SK-N-SH (cell line): ENCODE data around the gene MACROD2. TPM values are rescaled to one million over a fixed set of nuclear protein-coding genes. Genes with fewer than 3 reads are reported as not detected.

Experiments used
- CTCF ChIA-PET: fragments of 300-600, 350-600 bp; formaldehyde crosslinking; extraction: SDS; loops from one replicate; lab custom pipeline; 2021; lab: Yijun Ruan, JAX
- POLR2A ChIA-PET: fragments of 350-600 bp; sonication (Branson Sonifier 250); formaldehyde crosslinking; extraction: SDS; loops from one replicate; lab custom pipeline; 2020; ENCODE audit warnings: antibody characterized with exemption, inconsistent platforms; lab: Yijun Ruan, JAX
- DNase-seq: peaks from one replicate; pipeline ENCODE4 v3.0.0; 2012
- H2AFZ ChIP-seq: fragments of 200-600 bp; sonication (generic); 2 replicates; pipeline ENCODE4 v1.8.1; 2016; ENCODE audit warnings: antibody characterized with exemption, mild to moderate bottlenecking, low read depth
- H3F3A ChIP-seq: fragments of 200-600 bp; sonication (generic); replicated peaks from 2 replicates; pipeline ENCODE3; 2016; ENCODE audit warnings: antibody characterized with exemption, mild to moderate bottlenecking; ENCODE audit not compliant: insufficient read depth
- H3K27ac ChIP-seq, 2 experiments: fragments of 200-500 bp in 1 of 2; fragments of 200-600 bp in 1 of 2; sonication (Bioruptor generic) in 1 of 2; sonication (generic), shearing (Covaris generic) in 1 of 2; 2 replicates each; pipeline versions ENCODE4 v1.5.1 to v1.6.1; 2014 to 2016; ENCODE audit warnings: low read depth in 2 of 2, inconsistent platforms in 1 of 2, low read length in 1 of 2, mild to moderate bottlenecking in 1 of 2, mixed read lengths in 1 of 2
- H3K27me3 ChIP-seq: fragments of 200-600 bp; sonication (generic), shearing (Covaris generic); 2 replicates; pipeline ENCODE4 v1.6.1; 2016; ENCODE audit warnings: mixed run types; ENCODE audit not compliant: insufficient read depth
- H3K36me3 ChIP-seq, 2 experiments: fragments of 200-500 bp in 1 of 2; fragments of 200-600 bp in 1 of 2; sonication (Bioruptor generic) in 1 of 2; sonication (generic) in 1 of 2; replicated peaks in 1 of 2; 2 replicates each; pipeline versions ENCODE3 to v1.5.1; 2014 to 2016; ENCODE audit warnings: low read length in 1 of 2, mild to moderate bottlenecking in 1 of 2; ENCODE audit not compliant: insufficient read depth in 2 of 2, control insufficient read depth in 1 of 2
- H3K4me1 ChIP-seq, 2 experiments: fragments of 200-500 bp in 1 of 2; fragments of 200-600 bp in 1 of 2; sonication (Bioruptor generic) in 1 of 2; sonication (generic), shearing (Covaris generic) in 1 of 2; 2 replicates each; pipeline versions ENCODE4 v1.5.1 to v1.6.1; 2014 to 2016; ENCODE audit warnings: low read depth in 1 of 2, low read length in 1 of 2, mixed run types in 1 of 2; ENCODE audit not compliant: insufficient read depth in 2 of 2, control insufficient read depth in 1 of 2
- H3K4me2 ChIP-seq: fragments of 200-600 bp; sonication (generic), shearing (Covaris generic); 2 replicates; pipeline ENCODE4 v1.6.1; 2017; ENCODE audit warnings: mixed run types
- H3K4me3 ChIP-seq, 2 experiments: fragments of 200-500 bp in 1 of 2; fragments of 200-600 bp in 1 of 2; sonication (Bioruptor generic) in 1 of 2; sonication (generic), shearing (Covaris generic) in 1 of 2; 2 replicates each; pipeline versions ENCODE4 v1.5.1 to v1.8.1; 2014 to 2016; ENCODE audit warnings: low read depth in 2 of 2, inconsistent platforms in 1 of 2, low read length in 1 of 2, mild to moderate bottlenecking in 1 of 2, mixed read lengths in 1 of 2, moderate library complexity in 1 of 2
- H3K79me2 ChIP-seq: fragments of 200-600 bp; sonication (generic); 2 replicates; pipeline ENCODE4 v1.8.1; 2017; ENCODE audit warnings: mild to moderate bottlenecking; ENCODE audit not compliant: insufficient read depth
- H3K9ac ChIP-seq: fragments of 200-600 bp; sonication (generic); 2 replicates; pipeline ENCODE4 v1.6.1; 2017; ENCODE audit warnings: mixed run types
- H3K9me2 ChIP-seq: fragments of 200-600 bp; sonication (generic); 2 replicates; pipeline ENCODE4 v1.6.1; 2017; ENCODE audit warnings: mixed run types
- H3K9me3 ChIP-seq: fragments of 200-600 bp; sonication (generic); 2 replicates; pipeline ENCODE4 v1.6.1; 2017; ENCODE audit warnings: mixed run types, mild to moderate bottlenecking, moderate library complexity
- H4K20me1 ChIP-seq: fragments of 200-600 bp; sonication (generic); 2 replicates; pipeline ENCODE4 v1.6.1; 2017; ENCODE audit warnings: mild to moderate bottlenecking, mixed run types; ENCODE audit not compliant: insufficient read depth
- FOSL2 ChIP-seq: IDR thresholded peaks from 2 replicates; pipeline ENCODE4 v1.4.0; 2012; ENCODE audit warnings: low read depth, mild to moderate bottlenecking, moderate library complexity, borderline replicate concordance
- GATA2 ChIP-seq: sonication (generic); formaldehyde crosslinking; IDR thresholded peaks from 2 replicates; pipeline ENCODE4 v1.5.0; 2020; ENCODE audit warnings: mild to moderate bottlenecking, missing genetic modification reagents
- JUND ChIP-seq: IDR thresholded peaks from 2 replicates; pipeline ENCODE4 v1.4.0; 2012
- MXI1 ChIP-seq: IDR thresholded peaks from 2 replicates; pipeline ENCODE4 v1.6.1; 2012; ENCODE audit warnings: mild to moderate bottlenecking, low read depth, low read length, improper control_type of control experiment
- NFIC ChIP-seq: IDR thresholded peaks from 2 replicates; pipeline ENCODE4 v1.4.0; 2012; ENCODE audit warnings: borderline replicate concordance
- RFX5 ChIP-seq: IDR thresholded peaks from 2 replicates; pipeline ENCODE4 v1.6.1; 2012; ENCODE audit warnings: mild to moderate bottlenecking, improper control_type of control experiment, low read length
- SMC3 ChIP-seq: IDR thresholded peaks from 2 replicates; pipeline ENCODE4 v1.6.1; 2012; ENCODE audit warnings: low read depth, low read length, improper control_type of control experiment
- TEAD4 ChIP-seq: IDR thresholded peaks from 2 replicates; pipeline ENCODE4 v1.4.0; 2012; ENCODE audit warnings: mild to moderate bottlenecking, borderline replicate concordance; ENCODE audit not compliant: insufficient read depth
- YY1 ChIP-seq: IDR thresholded peaks from 2 replicates; pipeline ENCODE4 v1.4.0; 2012; ENCODE audit warnings: low read depth, mild to moderate bottlenecking
- WGBS: methylation state at CpG from one replicate; pipeline ENCODE4 v1.1.6; 2017; ENCODE audit warnings: low lambda C conversion rate; 5-methylcytosine and 5-hydroxymethylcytosine counted together
- polyA plus RNA-seq, 3 experiments: library from polyadenylated mRNA; depleted of rRNA; stranded (reverse); fragments of >200 nt; gene quantifications; 2 replicates each; pipeline ENCODE4 v1.2.3, GENCODE V29; 2012
- TF ChIP-seq, protein P1 (sequence below): fragments of 150-350 bp; IDR thresholded peaks from 2 replicates; pipeline ENCODE4 v1.6.1; 2016; ENCODE audit warnings: mild to moderate bottlenecking, low read depth, low read length
- TF ChIP-seq, protein P2 (sequence below): IDR thresholded peaks from 2 replicates; pipeline ENCODE4 v1.4.0; 2012; ENCODE audit warnings: low read depth, borderline replicate concordance
- TF ChIP-seq, protein P3 (sequence below): IDR thresholded peaks from 2 replicates; pipeline ENCODE4; 2012
- TF ChIP-seq, protein P4 (sequence below): IDR thresholded peaks from 2 replicates; pipeline ENCODE4 v1.6.1; 2012; ENCODE audit warnings: mild to moderate bottlenecking, low read depth, low read length, moderate library complexity

Gene MACROD2
- polyA plus RNA-seq, 1 of the 3 experiments (the other 2 are of a cell fraction) = 0.33 TPM

DNA sequence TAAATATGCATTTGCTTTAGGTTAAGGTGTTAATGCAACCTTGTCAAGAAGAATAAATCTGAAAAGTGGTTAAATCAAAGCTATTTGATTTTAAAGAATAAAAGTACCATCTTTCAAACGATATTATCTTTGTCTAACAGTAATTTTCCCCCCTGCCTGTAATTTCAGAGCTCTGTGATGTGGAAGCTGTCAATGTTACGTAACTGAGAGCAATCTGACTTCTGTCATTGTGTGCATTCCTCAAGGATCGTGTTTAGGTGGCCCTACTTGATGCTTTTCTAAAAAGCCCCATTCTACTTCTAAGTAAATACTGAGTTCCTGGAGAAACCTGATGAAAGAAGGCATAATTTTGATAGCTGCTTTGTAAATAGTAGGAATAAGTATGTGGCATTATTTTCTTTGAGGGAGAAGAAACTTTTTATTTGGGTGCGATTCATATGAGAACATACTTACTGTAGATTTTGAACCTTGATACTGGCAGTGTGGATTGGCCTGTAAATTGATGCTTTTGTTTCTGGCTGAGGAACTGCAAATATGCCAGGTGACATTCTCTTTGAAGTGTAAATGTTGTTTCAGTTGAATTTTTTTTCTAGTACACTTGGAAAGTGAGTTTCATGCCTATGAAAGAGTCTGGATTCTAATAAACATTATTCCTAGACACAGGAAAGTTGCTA lies 871.7 kb downstream of the MACROD2 start:
- Histone ChIP-seq H3K4me2 (no peak overlapping the region), H3K4me1 (no peaks in the 10 kb centered on the region; a peak in 1 of 4 replicates), H3K9me2 (no peaks in the 10 kb centered on the region), H3K36me3 (no peaks in the 10 kb centered on the region), H3K27ac (no peak overlapping the region), H3K9me3 (no peaks in the 10 kb centered on the region), H3K9ac (no peak overlapping the region), H3F3A (no peaks in the 10 kb centered on the region), H3K79me2 (no peaks in the 10 kb centered on the region), H4K20me1 (no peaks in the 10 kb centered on the region), H2AFZ (no peak overlapping the region), H3K27me3 (no peaks in the 10 kb centered on the region), H3K4me3 (no peak overlapping the region)
- no peak for DNase-seq
- ChIA-PET POLR2A (no interaction called here), CTCF (interaction anchor here (1.1 kb wide), 1 partner anchor 42 kb away, joined by 4 read pairs; no protein-coding TSS in a partner anchor)
- no peak for TF ChIP-seq MXI1
- no peak for TF ChIP-seq SMC3
- TF ChIP-seq JUND = no peak
- no peak for TF ChIP-seq NFIC
- TF ChIP-seq, protein P1, sequence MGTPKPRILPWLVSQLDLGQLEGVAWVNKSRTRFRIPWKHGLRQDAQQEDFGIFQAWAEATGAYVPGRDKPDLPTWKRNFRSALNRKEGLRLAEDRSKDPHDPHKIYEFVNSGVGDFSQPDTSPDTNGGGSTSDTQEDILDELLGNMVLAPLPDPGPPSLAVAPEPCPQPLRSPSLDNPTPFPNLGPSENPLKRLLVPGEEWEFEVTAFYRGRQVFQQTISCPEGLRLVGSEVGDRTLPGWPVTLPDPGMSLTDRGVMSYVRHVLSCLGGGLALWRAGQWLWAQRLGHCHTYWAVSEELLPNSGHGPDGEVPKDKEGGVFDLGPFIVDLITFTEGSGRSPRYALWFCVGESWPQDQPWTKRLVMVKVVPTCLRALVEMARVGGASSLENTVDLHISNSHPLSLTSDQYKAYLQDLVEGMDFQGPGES = no peak
- TF ChIP-seq, protein P2, sequence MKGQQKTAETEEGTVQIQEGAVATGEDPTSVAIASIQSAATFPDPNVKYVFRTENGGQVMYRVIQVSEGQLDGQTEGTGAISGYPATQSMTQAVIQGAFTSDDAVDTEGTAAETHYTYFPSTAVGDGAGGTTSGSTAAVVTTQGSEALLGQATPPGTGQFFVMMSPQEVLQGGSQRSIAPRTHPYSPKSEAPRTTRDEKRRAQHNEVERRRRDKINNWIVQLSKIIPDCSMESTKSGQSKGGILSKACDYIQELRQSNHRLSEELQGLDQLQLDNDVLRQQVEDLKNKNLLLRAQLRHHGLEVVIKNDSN = no peak
- TF ChIP-seq GATA2 (CRISPR knock-in tag) = no peak
- TF ChIP-seq FOSL2 = no peak
- no peak for TF ChIP-seq TEAD4
- no peak for TF ChIP-seq RFX5
- TF ChIP-seq, protein P3, sequence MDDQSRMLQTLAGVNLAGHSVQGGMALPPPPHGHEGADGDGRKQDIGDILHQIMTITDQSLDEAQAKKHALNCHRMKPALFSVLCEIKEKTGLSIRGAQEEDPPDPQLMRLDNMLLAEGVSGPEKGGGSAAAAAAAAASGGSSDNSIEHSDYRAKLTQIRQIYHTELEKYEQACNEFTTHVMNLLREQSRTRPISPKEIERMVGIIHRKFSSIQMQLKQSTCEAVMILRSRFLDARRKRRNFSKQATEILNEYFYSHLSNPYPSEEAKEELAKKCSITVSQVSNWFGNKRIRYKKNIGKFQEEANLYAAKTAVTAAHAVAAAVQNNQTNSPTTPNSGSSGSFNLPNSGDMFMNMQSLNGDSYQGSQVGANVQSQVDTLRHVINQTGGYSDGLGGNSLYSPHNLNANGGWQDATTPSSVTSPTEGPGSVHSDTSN = no peak
- TF ChIP-seq YY1 = no peak
- TF ChIP-seq, protein P4, sequence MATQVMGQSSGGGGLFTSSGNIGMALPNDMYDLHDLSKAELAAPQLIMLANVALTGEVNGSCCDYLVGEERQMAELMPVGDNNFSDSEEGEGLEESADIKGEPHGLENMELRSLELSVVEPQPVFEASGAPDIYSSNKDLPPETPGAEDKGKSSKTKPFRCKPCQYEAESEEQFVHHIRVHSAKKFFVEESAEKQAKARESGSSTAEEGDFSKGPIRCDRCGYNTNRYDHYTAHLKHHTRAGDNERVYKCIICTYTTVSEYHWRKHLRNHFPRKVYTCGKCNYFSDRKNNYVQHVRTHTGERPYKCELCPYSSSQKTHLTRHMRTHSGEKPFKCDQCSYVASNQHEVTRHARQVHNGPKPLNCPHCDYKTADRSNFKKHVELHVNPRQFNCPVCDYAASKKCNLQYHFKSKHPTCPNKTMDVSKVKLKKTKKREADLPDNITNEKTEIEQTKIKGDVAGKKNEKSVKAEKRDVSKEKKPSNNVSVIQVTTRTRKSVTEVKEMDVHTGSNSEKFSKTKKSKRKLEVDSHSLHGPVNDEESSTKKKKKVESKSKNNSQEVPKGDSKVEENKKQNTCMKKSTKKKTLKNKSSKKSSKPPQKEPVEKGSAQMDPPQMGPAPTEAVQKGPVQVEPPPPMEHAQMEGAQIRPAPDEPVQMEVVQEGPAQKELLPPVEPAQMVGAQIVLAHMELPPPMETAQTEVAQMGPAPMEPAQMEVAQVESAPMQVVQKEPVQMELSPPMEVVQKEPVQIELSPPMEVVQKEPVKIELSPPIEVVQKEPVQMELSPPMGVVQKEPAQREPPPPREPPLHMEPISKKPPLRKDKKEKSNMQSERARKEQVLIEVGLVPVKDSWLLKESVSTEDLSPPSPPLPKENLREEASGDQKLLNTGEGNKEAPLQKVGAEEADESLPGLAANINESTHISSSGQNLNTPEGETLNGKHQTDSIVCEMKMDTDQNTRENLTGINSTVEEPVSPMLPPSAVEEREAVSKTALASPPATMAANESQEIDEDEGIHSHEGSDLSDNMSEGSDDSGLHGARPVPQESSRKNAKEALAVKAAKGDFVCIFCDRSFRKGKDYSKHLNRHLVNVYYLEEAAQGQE = no peak
- WGBS = 76% methylated on average over 4 of the region's 4 CpGs
